ENCODE measurements around the gene SEC23A.
"Not testable (repeated sequence)": the region's sequence is repeated elsewhere in the genome, so short reads cannot be mapped to it uniquely, and the experiment has no call there.

SEC23A gene

GRCh38 chr14:39102969-39103957 lies at the start of gene SEC23A:
TSS of gene SEC23A (minus strand) at chr14:39103235. CDS start at chr14:39096118, 7,117 bp downstream.
- DNase-seq (ENCODE audit: low read depth in 2 of 2), result peak; percentile 72 to 82

GRCh38 chr14:39145266-39145966 lies 42.4 kb upstream of the SEC23A start:
- no peak for DNase-seq (ENCODE audit: low read depth in 2 of 2)

- DNase-seq (ENCODE audit: low read depth in 2 of 2), result not testable (repeated sequence)
Observed at GRCh38 chr14:39143226-39143625, 40.2 kb upstream of the SEC23A start.

- not testable (repeated sequence) for DNase-seq (ENCODE audit: low read depth in 2 of 2)
Observed at GRCh38 chr14:39141623-39142022, 38.6 kb upstream of the SEC23A start.

DNA sequence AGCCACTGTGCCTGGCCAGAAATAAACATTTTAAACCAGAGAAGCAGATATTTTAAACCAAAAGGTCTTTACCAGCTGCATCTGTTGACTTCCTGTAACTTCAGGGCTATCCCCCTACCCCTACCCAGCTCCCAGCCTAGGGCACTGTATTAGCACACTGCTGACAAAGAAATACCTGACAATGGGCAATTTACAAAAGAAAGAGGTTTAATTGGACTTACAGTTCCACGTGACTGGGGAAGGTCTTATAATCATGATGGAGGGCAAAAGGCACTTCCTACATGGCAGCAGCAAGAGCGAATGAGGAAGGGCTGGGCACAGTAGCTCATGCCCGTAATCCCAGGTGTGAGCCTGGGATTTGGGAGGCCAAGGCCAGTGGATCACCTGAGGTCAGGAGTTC lies 37.1 kb upstream of the SEC23A start:
- DNase-seq (ENCODE audit: low read depth in 2 of 2), result no peak

GRCh38 chr14:39138440-39138839 lies 35.4 kb upstream of the SEC23A start:
- no peak for DNase-seq (ENCODE audit: low read depth in 2 of 2)

DNA sequence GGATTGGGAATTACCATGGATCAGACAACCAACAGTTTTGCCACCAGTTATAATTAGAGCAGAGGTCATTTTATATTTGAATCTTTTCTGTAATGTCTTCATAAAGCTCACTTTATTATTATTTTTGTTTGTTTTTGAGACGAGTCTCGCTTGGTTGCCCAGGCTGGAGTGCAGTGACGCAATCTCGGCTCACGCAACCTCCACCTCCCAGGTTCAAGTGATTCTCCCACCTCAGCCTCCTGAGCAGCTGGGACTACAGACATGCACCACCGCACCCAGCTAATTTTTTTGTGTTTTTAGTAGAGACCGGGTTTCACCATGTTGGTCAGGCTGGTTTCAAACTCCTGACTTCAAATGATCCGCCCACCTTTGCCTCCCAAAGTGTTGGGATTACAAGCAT lies 34.8 kb upstream of the SEC23A start:
- not testable (repeated sequence) for DNase-seq (ENCODE audit: low read depth in 2 of 2)

- no peak for DNase-seq (ENCODE audit: low read depth in 2 of 2)
Observed at GRCh38 chr14:39122330-39123138, 19.5 kb upstream of the SEC23A start.

DNA sequence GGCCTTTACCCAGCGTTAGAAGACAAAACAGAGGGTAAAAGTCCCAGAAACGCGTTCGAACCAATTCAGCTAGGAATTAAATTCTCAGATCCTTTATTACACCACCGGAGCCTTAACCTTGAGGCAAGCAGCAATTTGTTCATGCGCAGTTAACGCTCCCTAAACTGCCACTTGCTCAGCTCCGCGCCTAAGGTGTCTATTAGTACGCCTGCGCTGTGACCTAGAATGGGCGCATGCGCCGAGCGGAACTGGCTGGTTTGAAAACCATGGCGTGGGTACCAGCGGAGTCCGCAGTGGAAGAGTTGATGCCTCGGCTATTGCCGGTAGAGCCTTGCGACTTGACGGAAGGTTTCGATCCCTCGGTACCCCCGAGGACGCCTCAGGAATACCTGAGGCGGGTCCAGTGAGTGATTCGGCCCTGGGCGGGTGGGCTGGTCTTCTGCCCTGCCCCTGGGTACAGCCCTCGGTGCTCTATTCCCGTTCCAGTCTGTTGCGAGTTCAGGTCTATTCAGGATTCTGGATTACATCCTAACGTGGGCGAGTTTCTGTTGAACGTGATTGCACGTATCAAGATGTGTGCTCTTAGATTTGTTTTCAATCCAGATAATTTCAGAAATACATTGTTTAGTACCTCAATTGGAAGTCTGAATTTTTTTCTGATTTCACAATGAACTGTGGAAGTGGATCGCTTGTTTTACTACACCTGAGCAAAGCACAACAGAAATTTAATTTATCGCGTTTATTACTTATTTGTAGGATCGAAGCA lies 11.2 kb upstream of the SEC23A start, which contains the start of gene GEMIN2:
Gene GEMIN2 (plus strand): TSS at position 251 of the 766 bp plus-strand sequence. CDS start 16 bp downstream, at position 267.
- DNase-seq (ENCODE audit: low read depth in 2 of 2), result peak; percentile 90

GRCh38 chr14:39113685-39114072 lies 10.6 kb upstream of the SEC23A start:
- no peak for DNase-seq (ENCODE audit: low read depth in 2 of 2)

- no peak for DNase-seq (ENCODE audit: low read depth in 2 of 2)
Observed at GRCh38 chr14:39109893-39110715, 7.1 kb upstream of the SEC23A start.

DNA sequence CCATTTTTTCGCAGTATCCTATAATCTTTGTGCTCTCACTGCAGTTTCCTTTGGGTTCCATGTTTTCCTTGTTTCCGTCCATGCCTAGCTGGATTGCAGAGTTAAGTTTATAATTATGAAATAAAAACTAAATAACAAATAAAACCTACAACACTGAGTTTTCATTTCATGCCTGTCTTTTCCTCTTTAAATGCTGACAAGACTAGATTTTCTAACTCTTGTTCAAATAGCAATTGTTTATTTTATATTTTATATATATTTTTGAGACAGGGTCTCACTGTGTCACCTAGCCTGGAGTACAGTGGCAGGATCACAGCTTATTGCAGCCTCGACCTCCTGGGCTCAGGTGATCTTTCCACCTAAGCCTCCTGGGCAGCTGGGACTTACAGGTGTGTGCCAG lies 5.8 kb upstream of the SEC23A start:
- DNase-seq (ENCODE audit: low read depth in 2 of 2), result no peak

- DNase-seq (ENCODE audit: low read depth in 2 of 2), result no peak
Observed at GRCh38 chr14:39107591-39107996, 4.6 kb upstream of the SEC23A start.

GRCh38 chr14:39104078-39104801 lies 1.2 kb upstream of the SEC23A start:
- not testable (repeated sequence) for DNase-seq (ENCODE audit: low read depth in 2 of 2)

DNA sequence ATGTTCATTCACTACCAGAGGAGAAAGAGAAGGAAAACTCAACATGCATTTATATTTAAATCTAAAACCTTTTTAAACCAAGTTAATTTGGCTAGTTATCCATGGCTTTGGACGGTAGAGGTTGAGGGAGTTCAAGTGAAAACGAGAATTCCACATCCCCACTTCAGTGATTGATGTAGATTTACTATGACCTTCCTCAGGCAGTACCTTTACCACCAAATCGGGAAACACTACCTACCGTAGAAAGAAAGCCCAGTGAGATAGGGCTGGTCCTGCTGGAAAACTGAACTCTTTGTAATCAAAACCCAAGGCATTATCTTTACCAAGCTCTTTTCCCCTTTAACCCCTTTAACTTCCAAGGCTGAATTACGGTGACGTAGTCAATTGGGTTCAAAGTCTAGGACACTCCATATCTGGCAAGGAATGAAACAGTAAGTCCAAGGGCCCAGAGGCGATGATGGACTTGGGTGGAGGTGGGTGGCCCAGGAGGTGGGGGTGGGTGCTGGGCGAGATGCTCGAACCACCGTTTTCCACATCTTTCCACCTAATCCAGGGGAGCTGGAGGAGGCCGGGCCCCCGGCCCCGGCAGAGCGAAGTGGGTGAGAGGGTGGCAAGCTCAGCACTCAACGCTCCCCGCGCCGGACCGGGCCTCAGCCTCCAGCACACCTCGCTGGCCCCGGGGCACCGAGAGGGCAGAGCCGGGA lies 618 bp downstream of the SEC23A start:
- no peak for DNase-seq (ENCODE audit: low read depth in 2 of 2)

- no peak for DNase-seq (ENCODE audit: low read depth in 2 of 2)
Observed at GRCh38 chr14:39099748-39100147, 3.3 kb downstream of the SEC23A start.

GRCh38 chr14:39099215-39099614 lies 3.8 kb downstream of the SEC23A start:
- not testable (repeated sequence) for DNase-seq (ENCODE audit: low read depth in 2 of 2)

- DNase-seq (ENCODE audit: low read depth in 2 of 2), result peak in 1 of 2 donors; percentile 11
Observed at GRCh38 chr14:39097159-39097558, 5.9 kb downstream of the SEC23A start.

DNA sequence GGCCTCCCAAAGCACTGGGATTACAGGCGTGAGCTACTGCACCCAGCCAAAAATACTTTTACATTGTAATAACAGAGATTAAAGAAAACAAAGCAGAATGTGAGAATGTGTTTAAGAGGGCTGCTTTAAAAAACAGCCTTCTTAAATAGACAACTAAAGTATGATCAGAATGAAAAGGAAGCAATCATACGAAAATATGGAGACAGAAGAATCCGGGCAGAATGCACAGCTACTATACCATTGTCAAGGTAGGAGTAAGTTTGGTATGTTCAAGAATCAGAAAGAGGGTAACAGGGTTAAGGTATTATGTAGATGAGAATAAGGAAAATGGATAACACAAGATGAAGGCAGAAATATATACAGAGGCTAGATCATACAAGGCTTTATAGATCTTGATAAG lies 8.5 kb downstream of the SEC23A start:
- no peak for DNase-seq (ENCODE audit: low read depth in 2 of 2)
